Measurements from ENCODE around the gene RANBP2.

DNA sequence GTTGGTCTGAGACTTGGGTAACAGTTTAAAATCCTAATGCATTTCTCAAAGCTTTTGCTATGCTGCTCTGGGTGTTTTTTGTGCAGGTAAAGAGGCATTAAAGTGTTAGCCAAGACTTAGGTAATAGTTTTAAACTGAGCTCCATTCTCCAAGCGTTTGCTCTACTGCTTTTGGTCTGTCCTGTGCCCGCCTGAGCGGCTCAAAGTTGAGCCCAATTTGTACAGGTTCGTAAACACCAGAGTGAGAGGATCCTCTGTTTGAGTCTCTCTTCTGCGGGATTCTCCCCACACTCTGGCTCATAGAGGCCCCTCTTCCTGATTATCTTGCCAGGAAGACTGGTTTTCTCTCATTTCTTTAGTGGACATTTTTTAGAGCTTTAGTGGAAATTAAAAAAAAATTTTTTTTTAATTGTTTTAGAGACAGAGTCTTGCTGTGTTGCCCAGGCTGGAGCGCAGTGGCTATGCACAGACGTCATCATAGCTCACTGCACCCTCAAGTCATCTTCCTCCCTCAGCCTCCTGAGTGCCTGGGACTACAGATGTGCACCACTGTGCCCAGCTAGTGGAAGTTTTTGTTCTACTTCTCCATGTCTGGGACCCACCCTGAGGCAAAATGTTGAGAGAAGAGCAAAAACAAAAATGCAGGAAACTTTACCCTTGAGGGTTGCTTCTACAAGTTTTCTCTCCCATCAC is 83.9 kb downstream of the RANBP2 start:
- TF ChIP-seq POLR2A (IDR thresholded peaks at IDR 0.05; ENCODE audit: low read length) = no peak
- no peak for TF ChIP-seq GATA1 (IDR thresholded peaks at IDR 0.05; ENCODE audit: low read depth, low read length)

Measured in erythroblast (primary cell).